Nephron (organoid): ENCODE measurements around the gene PLSCR1.
A peak's percentile ranks its signal among the peaks of the same experiment; 100 is the strongest.

Experiments
- H3K27ac Mint-ChIP-seq, 3 experiments: 2 replicates each; pipeline ENCODE4 v1.8.0; 2020; ENCODE audit warnings: mixed read lengths in 3 of 3, mild to moderate bottlenecking in 2 of 3, moderate library complexity in 1 of 3
- H3K27me3 Mint-ChIP-seq: 2 replicates; pipeline ENCODE4 v1.8.0; 2021; ENCODE audit warnings: low read depth, mild to moderate bottlenecking, moderate library complexity, mixed read lengths
- H3K36me3 Mint-ChIP-seq: 2 replicates; pipeline ENCODE4 v1.8.0; 2020; ENCODE audit warnings: low read depth, mixed read lengths
- H3K4me1 Mint-ChIP-seq: 2 replicates; pipeline ENCODE4 v1.8.0; 2020; ENCODE audit warnings: mixed read lengths
- H3K4me3 Mint-ChIP-seq, 3 experiments: 2 replicates each; pipeline ENCODE4 v1.8.0; 2020; ENCODE audit warnings: mild to moderate bottlenecking in 3 of 3, mixed read lengths in 3 of 3, moderate library complexity in 2 of 3
- H3K9me3 Mint-ChIP-seq: 2 replicates; pipeline ENCODE4 v1.8.0; 2020; ENCODE audit warnings: mixed read lengths
- TF ChIP-seq, protein P1 (sequence below), 3 experiments: fragments of 200-600 bp; sonication (generic); IDR thresholded peaks; one replicate each; pipeline ENCODE4 v1.5.0; 2021; ENCODE audit warnings: antibody characterized with exemption in 3 of 3; ENCODE audit not compliant: unreplicated experiment in 3 of 3

The PLSCR1 gene

DNA sequence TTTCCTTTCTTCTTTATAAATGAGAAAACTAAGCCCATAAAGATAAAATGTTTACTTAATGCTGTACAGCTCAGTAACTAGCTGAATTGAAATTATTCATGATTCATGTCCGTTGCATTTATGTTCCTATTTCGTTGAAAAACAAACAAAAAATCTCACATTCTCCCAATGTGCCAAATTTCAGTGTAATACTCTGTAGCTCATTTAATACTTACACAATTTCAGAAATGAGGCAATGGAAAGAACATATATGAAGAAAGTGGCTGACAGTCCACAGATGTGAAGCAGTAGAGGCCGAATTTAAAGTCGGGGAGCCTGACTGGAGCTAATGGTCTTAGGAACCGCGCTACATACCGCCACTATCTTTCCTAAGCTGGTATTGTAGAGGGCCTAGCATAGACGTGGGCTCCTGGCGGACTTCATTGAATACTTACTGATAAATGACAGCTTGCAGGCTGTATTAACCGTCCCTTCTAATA lies 75.7 kb downstream of the PLSCR1 start:
- TF ChIP-seq, protein P1, sequence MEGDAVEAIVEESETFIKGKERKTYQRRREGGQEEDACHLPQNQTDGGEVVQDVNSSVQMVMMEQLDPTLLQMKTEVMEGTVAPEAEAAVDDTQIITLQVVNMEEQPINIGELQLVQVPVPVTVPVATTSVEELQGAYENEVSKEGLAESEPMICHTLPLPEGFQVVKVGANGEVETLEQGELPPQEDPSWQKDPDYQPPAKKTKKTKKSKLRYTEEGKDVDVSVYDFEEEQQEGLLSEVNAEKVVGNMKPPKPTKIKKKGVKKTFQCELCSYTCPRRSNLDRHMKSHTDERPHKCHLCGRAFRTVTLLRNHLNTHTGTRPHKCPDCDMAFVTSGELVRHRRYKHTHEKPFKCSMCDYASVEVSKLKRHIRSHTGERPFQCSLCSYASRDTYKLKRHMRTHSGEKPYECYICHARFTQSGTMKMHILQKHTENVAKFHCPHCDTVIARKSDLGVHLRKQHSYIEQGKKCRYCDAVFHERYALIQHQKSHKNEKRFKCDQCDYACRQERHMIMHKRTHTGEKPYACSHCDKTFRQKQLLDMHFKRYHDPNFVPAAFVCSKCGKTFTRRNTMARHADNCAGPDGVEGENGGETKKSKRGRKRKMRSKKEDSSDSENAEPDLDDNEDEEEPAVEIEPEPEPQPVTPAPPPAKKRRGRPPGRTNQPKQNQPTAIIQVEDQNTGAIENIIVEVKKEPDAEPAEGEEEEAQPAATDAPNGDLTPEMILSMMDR (IDR thresholded peaks at IDR 0.05; ENCODE audit: unreplicated experiment in 3 of 3): no peak
- Mint-ChIP-seq H3K27ac (peak overlapping the region in 2 of 3 experiments; percentile 64 to 79), H3K4me3 (no peak overlapping the region), H3K9me3 (no peaks in the 10 kb centered on the region), H3K36me3 (no peaks in the 10 kb centered on the region), H3K27me3 (no peaks in the 10 kb centered on the region), H3K4me1 (peaks cover 4% of the 10 kb centered on the region)

DNA sequence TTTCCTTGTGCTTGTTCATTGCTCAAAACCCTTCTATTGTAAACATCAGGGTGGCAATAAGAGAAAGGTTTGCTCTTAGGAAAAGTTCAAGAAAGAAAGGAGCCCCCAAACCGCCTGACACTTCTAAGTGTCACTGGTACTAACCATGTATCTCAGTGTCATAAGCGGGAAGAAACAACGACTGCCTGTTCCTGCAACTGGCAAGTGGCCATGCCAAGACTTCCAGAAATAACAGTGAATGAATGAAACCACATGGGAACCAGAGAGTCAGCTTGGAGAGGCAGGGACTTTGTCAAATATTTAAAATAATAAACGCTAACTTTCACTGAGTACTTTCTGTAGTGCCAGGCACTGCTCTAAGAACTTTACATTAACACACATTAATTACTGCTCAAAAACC lies 76.2 kb downstream of the PLSCR1 start:
- Mint-ChIP-seq H3K36me3 (no peaks in the 10 kb centered on the region), H3K9me3 (peaks cover 4% of the 10 kb centered on the region), H3K27ac (peak overlapping the region in 2 of 3 experiments; percentile 64 to 79), H3K4me1 (peaks cover 4% of the 10 kb centered on the region), H3K27me3 (no peaks in the 10 kb centered on the region), H3K4me3 (no peak overlapping the region)
- TF ChIP-seq, protein P1 (IDR thresholded peaks at IDR 0.05; ENCODE audit: unreplicated experiment in 3 of 3): no peak

DNA sequence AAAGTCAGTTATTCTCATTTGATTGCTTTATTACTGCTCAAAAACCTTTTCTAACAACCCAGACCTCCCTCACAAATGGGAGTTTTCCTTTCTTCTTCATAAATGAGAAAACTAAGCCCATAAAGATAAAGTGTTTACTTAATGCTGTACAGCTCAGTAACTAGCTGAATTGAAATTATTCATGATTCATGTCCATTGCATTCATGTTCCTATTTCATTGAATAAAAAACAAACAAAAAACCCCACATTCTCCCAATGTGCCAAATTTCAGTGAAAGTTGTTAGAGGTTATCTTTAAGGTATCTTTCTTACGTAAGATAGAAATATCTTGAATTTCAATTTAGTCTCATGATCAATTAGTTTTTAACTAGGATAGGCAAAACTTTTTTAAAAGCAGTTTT lies 77.8 kb downstream of the PLSCR1 start:
- H3K27ac Mint-ChIP-seq: peak overlapping the region; percentile 14 to 60 (median 43)
- H3K27me3 Mint-ChIP-seq: no peaks in the 10 kb centered on the region
- peaks cover 4% of the 10 kb centered on the region for H3K4me1 Mint-ChIP-seq
- TF ChIP-seq, protein P1 (IDR thresholded peaks at IDR 0.05; ENCODE audit: unreplicated experiment in 3 of 3): no peak
- H3K4me3 Mint-ChIP-seq: no peak overlapping the region
- H3K9me3 Mint-ChIP-seq: peaks cover 5% of the 10 kb centered on the region
- no peaks in the 10 kb centered on the region for H3K36me3 Mint-ChIP-seq

DNA sequence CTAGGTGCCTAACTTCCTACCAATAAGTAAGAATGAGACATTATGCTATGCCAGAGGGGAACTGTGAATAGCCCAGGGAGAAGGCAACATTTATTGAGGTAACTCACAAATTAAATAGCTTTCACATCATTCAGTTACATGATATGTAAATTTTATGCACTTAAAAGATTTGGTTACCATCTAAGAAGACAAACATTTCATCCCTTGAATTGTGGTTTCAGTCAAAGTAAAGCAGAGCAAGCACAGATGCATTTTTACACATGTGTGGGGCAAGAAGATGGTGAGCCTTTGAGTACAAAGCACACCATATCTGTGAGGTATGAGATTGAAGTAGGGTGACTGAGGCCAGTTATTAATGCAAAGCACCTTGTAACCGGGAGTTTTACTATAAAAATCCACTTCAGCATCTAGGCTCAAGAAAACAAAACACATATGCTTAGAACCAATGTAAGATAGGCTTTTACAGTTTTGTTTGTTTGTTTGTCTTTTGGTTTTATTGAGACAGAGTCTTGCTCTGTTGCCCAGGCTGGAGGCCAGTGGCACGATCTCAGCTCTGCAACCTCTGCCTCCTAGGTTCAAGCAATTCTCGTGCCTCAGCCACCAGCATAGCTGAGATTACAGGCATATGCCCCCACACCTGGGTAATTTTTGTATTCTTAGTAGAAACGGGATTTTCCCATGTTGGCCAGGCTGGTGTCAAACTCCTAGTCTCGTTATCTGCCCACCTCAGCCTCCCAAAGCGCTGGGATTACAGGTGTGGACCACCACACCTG lies 78.5 kb downstream of the PLSCR1 start:
- peaks cover 4% of the 10 kb centered on the region for H3K4me1 Mint-ChIP-seq
- H3K4me3 Mint-ChIP-seq: no peak overlapping the region
- no peaks in the 10 kb centered on the region for H3K36me3 Mint-ChIP-seq
- peak overlapping the region; percentile 14 to 60 (median 43) for H3K27ac Mint-ChIP-seq
- peaks cover 5% of the 10 kb centered on the region for H3K9me3 Mint-ChIP-seq
- TF ChIP-seq, protein P1 (IDR thresholded peaks at IDR 0.05; ENCODE audit: unreplicated experiment in 3 of 3): no peak
- no peaks in the 10 kb centered on the region for H3K27me3 Mint-ChIP-seq
